DLD1 (cell line): Measurements from ENCODE around the gene TRIM69.

Experiments used
- in situ Hi-C: cut with HindIII; loops from 2 replicates; pipeline ENCODE4 v1.10.0; 2017; ENCODE audit warnings: low sequenced_read_pairs

TRIM69 gene

DNA sequence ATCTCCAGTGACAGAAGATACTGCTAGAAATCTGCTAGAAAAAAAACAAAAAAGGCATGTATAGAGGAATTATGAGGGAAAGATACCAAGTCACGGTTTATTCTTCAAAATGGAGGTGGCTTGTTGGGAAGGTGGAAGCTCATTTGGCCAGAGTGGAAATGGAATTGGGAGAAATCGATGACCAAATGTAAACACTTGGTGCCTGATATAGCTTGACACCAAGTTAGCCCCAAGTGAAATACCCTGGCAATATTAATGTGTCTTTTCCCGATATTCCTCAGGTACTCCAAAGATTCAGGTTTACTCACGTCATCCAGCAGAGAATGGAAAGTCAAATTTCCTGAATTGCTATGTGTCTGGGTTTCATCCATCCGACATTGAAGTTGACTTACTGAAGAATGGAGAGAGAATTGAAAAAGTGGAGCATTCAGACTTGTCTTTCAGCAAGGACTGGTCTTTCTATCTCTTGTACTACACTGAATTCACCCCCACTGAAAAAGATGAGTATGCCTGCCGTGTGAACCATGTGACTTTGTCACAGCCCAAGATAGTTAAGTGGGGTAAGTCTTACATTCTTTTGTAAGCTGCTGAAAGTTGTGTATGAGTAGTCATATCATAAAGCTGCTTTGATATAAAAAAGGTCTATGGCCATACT is 21.1 kb upstream of the TRIM69 start:
- in situ Hi-C loops, result no loop called here

DNA sequence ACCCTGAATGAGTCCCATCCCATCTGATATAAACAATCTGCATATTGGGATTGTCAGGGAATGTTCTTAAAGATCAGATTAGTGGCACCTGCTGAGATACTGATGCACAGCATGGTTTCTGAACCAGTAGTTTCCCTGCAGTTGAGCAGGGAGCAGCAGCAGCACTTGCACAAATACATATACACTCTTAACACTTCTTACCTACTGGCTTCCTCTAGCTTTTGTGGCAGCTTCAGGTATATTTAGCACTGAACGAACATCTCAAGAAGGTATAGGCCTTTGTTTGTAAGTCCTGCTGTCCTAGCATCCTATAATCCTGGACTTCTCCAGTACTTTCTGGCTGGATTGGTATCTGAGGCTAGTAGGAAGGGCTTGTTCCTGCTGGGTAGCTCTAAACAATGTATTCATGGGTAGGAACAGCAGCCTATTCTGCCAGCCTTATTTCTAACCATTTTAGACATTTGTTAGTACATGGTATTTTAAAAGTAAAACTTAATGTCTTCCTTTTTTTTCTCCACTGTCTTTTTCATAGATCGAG is 20.5 kb upstream of the TRIM69 start:
- in situ Hi-C loops, result no loop called here

GRCh38 chr15:44716983-44717602 is 19.2 kb upstream of the TRIM69 start:
- in situ Hi-C loops, result no loop called here

DNA sequence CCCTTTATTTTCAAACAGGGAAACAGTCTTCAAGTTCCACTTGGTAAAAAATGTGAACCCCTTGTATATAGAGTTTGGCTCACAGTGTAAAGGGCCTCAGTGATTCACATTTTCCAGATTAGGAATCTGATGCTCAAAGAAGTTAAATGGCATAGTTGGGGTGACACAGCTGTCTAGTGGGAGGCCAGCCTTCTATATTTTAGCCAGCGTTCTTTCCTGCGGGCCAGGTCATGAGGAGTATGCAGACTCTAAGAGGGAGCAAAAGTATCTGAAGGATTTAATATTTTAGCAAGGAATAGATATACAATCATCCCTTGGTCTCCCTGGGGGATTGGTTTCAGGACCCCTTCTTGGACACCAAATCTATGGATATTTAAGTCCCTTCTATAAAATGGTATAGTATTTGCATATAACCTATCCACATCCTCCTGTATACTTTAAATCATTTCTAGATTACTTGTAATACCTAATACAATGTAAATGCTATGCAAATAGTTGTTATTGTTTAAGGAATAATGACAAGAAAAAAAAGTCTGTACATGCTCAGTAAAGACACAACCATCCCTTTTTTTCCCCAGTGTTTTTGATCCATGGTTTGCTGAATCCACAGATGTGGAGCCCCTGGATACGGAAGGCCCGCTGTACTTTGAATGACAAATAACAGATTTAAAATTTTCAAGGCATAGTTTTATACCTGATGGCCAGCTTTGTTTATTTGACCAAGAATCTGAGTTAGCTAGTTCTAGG is 18.0 kb upstream of the TRIM69 start:
- in situ Hi-C loops, result no loop called here

DNA sequence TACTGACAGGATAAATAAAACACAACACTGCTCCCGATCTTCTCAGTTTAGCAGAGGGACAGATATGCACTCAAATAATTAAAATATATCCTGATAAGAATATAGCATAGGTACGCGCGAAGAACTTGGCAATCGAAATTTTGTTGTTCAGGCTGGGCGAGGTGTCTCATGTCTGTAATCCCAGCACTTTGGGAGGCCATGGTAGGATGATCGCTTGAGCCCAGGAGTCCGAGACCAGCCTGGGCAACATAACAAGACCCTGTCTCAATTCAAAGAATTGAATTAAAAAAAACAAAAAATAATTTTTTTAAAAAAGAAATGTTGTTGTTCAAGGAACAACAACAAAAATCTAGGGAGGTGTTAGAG is 17.4 kb upstream of the TRIM69 start:
- in situ Hi-C loops, result no loop called here

- in situ Hi-C loops, result no loop called here
Measured at GRCh38 chr15:44719293-44719999, 16.9 kb upstream of the TRIM69 start.

- in situ Hi-C loops, result loop anchor here (10.0 kb wide), 1 partner anchor 55 kb away; the partner anchor contains the start of gene SPG11
Measured at GRCh38 chr15:44720000-44720435, 16.3 kb upstream of the TRIM69 start.

DNA sequence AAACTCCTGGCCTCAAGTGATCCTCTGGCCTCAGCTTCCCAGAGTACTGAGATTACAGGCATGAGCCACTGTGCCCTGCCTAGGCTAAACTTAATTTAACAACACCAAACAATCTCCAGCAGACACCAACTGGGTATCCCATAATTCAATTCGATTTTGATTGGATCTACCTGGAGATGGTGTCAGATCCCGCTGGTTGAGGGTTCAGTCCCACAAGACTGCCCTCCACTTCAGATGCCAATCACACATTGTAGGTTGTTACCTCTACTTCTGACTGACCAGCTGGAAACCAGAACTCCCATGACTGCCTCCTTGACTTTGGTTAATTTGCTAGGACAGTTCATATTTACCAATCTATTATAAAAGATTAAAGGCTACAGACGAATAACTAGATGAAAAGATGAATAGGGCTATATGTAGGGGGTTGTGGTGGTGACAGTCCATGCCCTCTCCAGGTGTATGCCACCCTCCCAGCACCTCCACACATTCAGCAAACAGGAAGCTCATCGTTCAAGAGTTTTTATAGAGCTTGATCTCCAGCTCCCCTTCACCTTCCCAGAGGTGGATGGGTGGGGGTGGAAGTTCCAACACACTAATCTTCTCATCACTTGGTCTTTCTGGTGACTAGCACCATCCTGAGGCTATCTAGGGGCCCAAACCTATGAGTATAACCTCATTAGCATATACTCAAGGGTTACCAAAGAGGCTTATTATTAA is 15.7 kb upstream of the TRIM69 start:
- in situ Hi-C loops, result loop anchor here (10.0 kb wide), 1 partner anchor 56 kb away; the partner anchor contains the start of gene SPG11

GRCh38 chr15:44722011-44722410 is 14.3 kb upstream of the TRIM69 start:
- in situ Hi-C loops, result loop anchor here (10.0 kb wide), 1 partner anchor 57 kb away; the partner anchor contains the start of gene SPG11

DNA sequence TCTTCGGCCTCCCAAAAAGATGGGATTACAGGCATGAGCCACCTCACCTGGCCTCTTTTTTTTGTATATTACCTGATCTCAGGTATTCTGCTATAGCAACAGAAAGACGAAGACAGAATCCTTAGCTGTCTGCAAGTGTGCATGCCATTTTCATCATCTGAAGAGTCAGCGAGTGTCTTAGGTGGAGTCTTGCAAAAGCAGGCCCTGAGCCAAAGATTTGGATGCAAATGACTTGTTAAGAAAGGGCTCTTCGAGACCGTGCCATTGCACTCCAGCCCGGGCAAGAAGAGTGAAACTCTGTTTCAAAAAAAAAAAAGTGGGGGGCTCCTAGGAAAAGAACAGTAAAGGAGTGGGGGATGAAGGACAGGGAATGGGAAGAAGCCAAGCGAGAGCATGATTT is 10.2 kb upstream of the TRIM69 start:
- in situ Hi-C loops, result loop anchor here (10.0 to 25.0 kb wide), 2 partner anchors 61 to 139 kb away; partner anchors contain the start of gene SPG11

GRCh38 chr15:44726568-44727484 is 9.5 kb upstream of the TRIM69 start:
- in situ Hi-C loops, result loop anchor here (10.0 to 25.0 kb wide), 2 partner anchors 62 to 140 kb away; partner anchors contain the start of gene SPG11

- in situ Hi-C loops, result loop anchor here (10.0 to 25.0 kb wide), 2 partner anchors 63 to 140 kb away; partner anchors contain the start of gene SPG11
Measured at GRCh38 chr15:44727485-44728231, 8.7 kb upstream of the TRIM69 start.

DNA sequence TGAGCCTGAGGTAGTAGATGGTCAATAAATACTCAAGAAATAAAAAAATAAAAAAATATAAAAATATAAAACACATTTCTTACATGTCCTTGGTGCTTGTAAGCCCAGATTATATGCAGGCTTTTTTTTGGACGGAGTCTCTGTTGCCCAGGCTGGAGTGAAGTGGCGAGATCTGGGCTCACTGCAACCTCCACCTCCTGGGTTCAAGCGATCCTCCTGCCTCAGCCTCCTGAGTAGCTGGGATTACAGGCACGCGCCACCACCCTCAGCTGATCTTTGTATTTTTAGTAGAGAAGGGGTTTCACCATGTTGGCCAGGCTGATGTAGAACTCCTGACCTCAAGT is 8.1 kb upstream of the TRIM69 start:
- in situ Hi-C loops, result loop anchor here (10.0 to 25.0 kb wide), 2 partner anchors 63 to 141 kb away; partner anchors contain the start of gene SPG11

- in situ Hi-C loops, result loop anchor here (10.0 to 25.0 kb wide), 2 partner anchors 64 to 141 kb away; partner anchors contain the start of gene SPG11
Measured at GRCh38 chr15:44728576-44729407, 7.5 kb upstream of the TRIM69 start.

DNA sequence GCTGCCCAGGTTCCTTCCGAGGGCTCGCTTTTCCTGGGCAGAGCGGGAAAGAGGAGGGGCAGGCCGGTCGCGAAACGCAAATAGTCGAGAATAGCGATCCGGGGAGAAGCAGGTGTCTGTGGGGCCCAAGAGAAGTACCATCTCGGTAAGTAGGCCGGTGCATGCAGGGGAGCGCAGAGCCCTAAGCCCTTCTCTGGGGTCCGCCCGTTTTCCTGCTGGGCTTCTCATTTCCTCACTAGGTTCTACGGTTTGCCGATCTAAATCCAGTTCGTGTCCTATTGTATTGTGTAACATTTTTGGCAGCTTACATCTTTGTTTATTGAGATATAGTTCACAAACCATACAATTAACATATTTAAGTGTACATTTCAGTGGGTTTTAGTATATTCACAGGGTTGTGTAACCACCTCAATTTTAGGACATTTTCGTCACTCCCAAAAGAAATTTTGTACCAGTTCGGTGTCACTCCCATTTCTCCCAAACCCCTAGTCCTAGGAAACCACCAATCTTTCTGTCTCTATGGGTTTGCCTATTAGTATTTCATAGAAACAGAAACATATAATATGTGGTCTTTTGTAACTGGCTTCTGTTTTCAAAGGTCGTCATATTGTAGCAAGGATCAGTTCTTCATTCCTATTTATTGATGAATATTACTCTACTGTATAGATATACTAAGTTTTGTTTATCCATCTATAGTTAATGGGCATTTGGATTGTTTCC is 6.8 kb upstream of the TRIM69 start:
- in situ Hi-C loops, result loop anchor here (10.0 to 25.0 kb wide), 2 partner anchors 65 to 142 kb away; partner anchors contain the start of gene SPG11

DNA sequence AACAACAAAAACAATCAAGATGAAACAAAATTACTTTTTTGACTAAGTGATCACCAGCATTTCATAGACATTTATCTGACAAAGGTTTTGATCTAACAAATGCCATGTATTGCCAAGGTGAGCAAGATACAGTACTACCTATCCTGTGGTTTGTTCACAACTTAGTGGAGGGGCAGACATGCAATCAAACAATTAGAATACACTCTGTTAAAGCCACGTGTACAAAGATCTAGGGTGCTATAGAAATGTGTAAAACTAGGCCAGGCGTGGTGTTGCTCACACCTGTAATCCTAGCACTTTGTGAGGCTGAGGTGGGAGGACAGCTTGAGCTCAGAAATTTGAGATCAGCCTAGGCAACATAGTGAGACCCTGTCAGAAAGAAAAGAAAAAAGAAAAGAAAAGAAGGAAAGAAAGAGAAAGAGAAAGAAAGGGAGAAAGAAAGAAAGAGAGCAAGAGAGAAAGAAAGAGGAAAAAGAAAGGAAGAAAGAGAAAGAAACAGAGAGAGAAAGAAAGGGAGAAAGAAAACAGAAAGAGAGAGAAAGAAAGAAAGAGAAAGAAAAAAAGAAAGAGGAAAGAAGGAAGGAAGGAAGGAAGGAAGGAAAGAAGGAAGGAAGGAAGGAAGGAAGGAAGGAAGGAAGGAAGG is 1.4 kb upstream of the TRIM69 start:
- in situ Hi-C loops, result loop anchor here (25.0 kb wide), 1 partner anchor 148 kb away; no protein-coding TSS in a partner anchor
